ENCODE results near the gene ZNF319.
"Not testable (repeated sequence)": the region's sequence is repeated elsewhere in the genome, so short reads cannot be mapped to it uniquely, and the experiment has no call there.

ZNF319 gene

DNA sequence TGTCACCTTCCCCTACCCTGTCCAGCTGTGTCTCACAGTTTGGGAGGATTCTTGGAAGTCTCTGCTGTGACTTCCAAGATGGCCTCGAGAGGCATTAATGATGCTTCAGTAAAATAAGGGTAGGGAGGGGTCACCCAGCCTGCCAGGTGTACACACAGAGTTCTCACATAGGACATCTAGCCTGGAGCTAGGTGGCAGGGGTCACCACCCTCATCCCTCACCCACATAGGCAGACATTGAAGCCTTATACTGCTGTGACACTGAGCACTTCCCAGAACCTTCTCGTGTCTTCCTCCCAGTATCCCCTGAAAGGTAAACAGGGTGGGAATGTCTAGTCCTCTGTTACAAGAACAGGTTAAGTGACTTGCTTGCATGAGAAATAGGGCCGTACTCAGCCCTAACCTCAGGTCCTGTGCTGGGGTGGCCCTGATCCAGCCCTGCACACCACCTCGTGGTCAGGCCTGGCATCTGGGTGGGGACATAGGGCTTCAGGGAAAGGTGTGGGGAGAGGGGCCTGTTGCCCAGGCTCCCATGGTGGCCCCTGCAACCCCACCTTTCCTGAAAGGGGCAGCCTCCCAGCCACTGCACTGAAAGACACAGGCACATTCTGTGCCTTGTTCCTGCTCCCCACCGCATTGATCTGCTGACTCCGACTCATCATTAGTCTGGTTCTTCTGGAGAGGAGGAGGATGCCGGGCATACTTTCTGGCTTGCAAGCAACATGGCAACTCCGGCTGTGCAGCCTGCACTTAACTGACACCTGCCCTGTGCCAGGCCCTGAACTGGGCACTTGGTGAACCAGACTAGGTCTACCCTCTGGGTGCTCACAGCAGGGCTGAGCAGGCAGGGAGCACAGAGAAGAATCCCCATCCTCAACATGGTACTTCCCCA lies 21.4 kb upstream of the ZNF319 start:
- DNase-seq (ENCODE audit: low read depth), result no peak

GRCh38 chr16:58020628-58021521 lies 20.4 kb upstream of the ZNF319 start:
- no peak for DNase-seq (ENCODE audit: low read depth)

DNA sequence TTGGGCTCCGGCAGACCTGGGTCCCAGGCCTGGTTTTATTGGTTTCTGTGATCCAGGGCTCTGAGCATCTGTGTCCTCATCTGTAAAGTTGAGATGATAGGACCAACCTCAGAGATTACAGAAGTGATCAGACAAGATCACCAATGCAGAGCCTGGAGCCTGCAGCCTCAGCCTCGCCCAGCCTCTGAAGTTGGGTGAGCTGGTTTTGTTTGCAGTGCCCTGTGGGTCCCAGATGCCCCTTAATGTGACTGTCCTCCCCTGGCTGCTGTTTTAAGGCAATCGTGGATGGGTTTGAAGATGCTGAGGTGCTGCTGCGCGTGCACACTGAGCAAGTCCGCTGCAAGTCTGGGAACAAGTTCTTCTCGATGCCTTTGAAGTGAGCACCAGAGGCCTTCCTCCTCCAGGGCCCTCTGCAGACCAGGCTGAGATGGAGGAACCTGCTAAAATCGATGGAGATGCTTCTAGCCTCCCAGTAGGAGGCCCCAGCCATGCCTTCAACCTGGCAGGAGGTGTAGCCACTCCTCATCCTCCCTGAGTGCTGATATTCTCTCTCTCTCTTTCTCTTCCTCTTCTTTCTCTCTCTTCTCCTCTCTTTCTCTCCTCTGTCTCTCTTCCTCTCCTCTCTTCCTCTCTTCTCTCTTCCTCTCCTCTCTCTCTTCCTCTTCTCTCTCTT lies 19.5 kb upstream of the ZNF319 start:
- DNase-seq (ENCODE audit: low read depth), result no peak

DNA sequence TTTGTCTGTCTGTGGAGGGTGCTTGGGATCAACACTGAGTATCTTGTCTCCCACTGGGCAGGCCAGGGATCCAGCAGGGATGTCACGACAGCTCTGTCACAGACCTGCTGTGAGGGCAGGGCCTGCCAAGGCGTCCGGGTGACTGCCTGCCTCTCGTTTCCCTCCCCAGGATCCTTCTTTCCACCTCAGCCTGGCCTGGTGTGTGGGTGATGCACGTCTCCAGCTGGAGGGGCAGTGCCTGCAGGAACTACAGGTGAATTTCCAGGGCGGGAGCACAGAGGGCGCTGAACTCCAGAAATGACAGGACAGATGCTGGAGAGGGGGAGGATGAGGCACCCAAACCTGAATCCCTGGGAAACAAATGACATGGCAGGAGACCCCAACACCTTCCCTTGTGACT lies 18.3 kb upstream of the ZNF319 start:
- DNase-seq (ENCODE audit: low read depth), result no peak

GRCh38 chr16:58016840-58017446 lies 16.5 kb upstream of the ZNF319 start:
- no peak for DNase-seq (ENCODE audit: low read depth)

GRCh38 chr16:58013201-58013956 lies 12.9 kb upstream of the ZNF319 start:
- no peak for DNase-seq (ENCODE audit: low read depth)

DNA sequence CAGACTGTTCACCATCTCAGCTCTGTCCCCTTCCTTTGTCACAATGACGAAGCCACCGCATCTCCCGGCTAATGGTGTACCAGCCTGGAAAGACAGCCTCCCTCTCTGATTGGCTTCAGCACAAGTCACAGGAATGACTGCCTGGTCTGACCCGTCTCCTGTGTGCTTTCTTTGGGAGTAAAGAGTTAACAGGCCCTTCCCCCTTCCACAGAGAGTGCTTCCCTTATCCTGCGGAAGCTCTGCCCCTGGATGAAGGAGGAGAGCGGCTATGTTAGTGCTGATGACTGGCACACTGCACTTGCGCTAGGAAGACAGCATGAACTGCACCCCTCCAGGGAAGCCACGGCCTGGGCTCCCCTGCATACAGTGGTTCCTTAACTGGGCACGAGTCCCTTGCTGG lies 12.0 kb upstream of the ZNF319 start:
- DNase-seq (ENCODE audit: low read depth), result no peak

DNA sequence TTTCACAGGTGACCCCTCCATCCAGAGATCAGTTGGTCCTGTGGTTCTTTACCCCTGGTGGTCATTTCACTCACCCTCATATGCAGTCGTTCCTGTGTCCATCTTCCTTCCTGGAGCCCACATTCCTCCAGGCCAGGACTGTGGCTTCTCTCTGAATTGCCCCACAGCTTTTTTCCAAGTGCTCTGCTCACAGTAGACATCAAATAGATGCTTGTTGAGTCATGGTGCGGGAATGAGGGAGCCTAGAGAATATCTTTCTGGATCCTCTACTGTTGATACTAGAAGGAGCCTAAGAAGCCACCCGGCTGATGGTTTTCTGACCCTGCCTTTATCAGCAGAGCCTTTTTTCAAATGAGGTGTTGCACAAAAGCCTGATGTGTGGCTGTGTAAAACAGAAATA lies 11.2 kb upstream of the ZNF319 start:
- DNase-seq (ENCODE audit: low read depth), result no peak

GRCh38 chr16:58010886-58011285 lies 10.4 kb upstream of the ZNF319 start:
- DNase-seq (ENCODE audit: low read depth), result no peak

GRCh38 chr16:58009856-58010416 lies 9.5 kb upstream of the ZNF319 start:
- DNase-seq (ENCODE audit: low read depth), result no peak

GRCh38 chr16:58004736-58005135 lies 4.3 kb upstream of the ZNF319 start:
- DNase-seq (ENCODE audit: low read depth), result not testable (repeated sequence)

DNA sequence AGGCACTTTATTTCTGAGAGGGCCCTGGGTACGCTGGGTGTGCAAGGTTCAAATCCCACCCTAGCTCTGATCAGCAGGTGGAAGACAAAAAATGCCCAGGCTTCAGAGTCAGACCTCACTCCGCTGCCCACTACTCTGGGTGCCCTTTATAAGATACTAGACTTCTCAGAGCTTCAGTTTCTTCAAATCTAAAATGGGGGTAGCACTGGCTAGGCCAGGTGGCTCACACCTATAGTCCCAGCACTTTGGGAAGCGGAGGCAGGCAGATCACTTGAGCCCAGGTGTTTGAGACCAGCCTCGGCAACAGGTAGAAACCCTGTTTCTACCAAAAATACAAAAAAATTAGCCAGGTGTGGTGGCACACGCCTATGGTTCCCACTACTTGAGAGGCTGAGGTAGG lies 2.5 kb upstream of the ZNF319 start:
- no peak for DNase-seq (ENCODE audit: low read depth)

GRCh38 chr16:58002416-58002800 lies 1.9 kb upstream of the ZNF319 start:
- no peak for DNase-seq (ENCODE audit: low read depth)

DNA sequence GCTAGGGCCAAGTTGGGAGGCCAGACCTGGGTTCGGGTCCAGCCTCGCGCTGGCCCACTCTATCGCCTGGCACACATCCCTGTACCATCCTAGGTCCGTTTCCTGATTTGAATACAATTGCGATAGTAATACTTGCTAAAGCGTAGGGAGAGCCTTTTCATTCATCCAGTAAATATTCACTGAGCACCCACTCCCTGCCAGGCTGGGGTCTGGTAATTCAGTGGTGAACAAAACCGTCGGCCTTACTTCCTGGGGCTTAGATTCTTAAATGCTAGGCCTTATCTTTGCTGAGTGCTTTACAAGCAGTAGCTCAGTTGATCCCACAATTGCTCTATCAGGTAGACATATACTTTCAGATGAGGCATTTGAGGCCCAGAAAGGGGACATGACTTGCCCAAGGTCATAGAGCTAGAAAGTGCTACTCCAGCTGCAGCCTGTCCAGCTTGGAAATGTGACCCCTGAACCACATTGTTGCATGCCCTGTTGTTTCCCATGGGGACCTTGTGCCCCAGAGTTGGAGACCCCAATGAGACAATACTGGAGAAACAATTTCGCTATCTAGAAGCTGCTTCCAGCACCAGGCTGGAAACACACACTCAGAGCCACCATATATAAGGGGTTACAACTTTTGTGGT lies 1.4 kb upstream of the ZNF319 start:
- DNase-seq (ENCODE audit: low read depth), result no peak

- peak; percentile 88 for DNase-seq (ENCODE audit: low read depth)
Measured at GRCh38 chr16:58000706-58001676, 519 bp upstream of the ZNF319 start, which contains the start of gene USB1. Gene USB1 (plus strand): TSS chr16:58001407. CDS start chr16:58001484, 77 bp downstream.

DNA sequence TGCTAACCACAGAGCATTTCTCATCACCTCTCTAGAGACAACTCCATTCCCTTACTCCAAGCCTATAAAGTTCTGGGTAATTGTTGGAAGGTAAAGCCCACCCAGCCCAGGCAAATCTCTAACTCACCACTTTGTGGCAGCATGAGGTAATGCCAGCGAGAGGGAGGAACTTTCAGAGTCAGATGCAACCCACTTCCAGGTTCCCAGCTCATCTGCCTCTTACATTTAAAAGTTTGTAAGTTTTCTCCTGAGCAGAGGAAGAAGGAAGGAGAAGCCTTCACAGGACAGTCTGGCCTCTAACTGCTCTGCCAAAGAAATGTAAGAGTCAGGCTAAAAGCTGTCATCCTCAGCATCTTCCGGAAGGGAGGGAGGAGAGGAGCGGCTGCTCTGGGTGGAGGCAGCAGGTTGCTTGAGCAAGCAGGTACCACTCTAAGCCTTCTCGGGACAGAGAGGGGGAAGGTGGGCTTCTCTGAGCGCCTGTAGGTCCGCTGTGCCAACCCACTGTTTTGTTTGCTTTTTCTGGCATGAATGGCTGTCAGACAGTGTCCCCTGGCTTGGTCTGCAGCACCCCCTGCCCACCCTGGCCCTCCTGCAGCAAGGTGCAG lies 1.0 kb downstream of the ZNF319 start:
- peak; percentile 15 for DNase-seq (ENCODE audit: low read depth)

- no peak for DNase-seq (ENCODE audit: low read depth)
Measured at GRCh38 chr16:57998992-57999365, 1.5 kb downstream of the ZNF319 start.

GRCh38 chr16:57998486-57998885 lies 2.0 kb downstream of the ZNF319 start:
- DNase-seq (ENCODE audit: low read depth), result peak; percentile 43
